GM18502 (cell line): Measurements from ENCODE around the gene HCRTR2.
"Not testable (repeated sequence)": the region's sequence is repeated elsewhere in the genome, so short reads cannot be mapped to it uniquely, and the experiment has no call there.

ENCODE experiments used
- ATAC-seq: cut with Tn5 transposase; IDR thresholded peaks from one replicate; pipeline ENCODE4 v1.9.1; 2021; ENCODE audit warnings: mild to moderate bottlenecking; ENCODE audit not compliant: unreplicated experiment, poor library complexity

Gene HCRTR2

GRCh38 chr6:55210952-55211351, 36.6 kb downstream of the HCRTR2 start:
- no peak for ATAC-seq

- no peak for ATAC-seq
These were observed 37.8 kb downstream of the HCRTR2 start for GRCh38 chr6:55212156-55212555.

- ATAC-seq: no peak
These were observed 46.6 kb downstream of the HCRTR2 start for GRCh38 chr6:55220961-55221360.

GRCh38 chr6:55227862-55228261, 53.5 kb downstream of the HCRTR2 start:
- ATAC-seq: no peak

GRCh38 chr6:55239099-55239498, 64.8 kb downstream of the HCRTR2 start:
- ATAC-seq: no peak

- ATAC-seq: not testable (repeated sequence)
These were observed 66.8 kb downstream of the HCRTR2 start for GRCh38 chr6:55240975-55241605.

- no peak for ATAC-seq
These were observed 76.1 kb downstream of the HCRTR2 start for GRCh38 chr6:55250400-55250799.

GRCh38 chr6:55255113-55255512, 80.8 kb downstream of the HCRTR2 start:
- no peak for ATAC-seq

GRCh38 chr6:55260181-55260580, 85.9 kb downstream of the HCRTR2 start:
- ATAC-seq: no peak

GRCh38 chr6:55265409-55266114, 91.2 kb downstream of the HCRTR2 start:
- ATAC-seq: no peak

GRCh38 chr6:55266896-55267295, 92.6 kb downstream of the HCRTR2 start:
- no peak for ATAC-seq

GRCh38 chr6:55276745-55277530, 102.6 kb downstream of the HCRTR2 start:
- ATAC-seq: peak; percentile 81

GRCh38 chr6:55277646-55278045, 103.3 kb downstream of the HCRTR2 start:
- no peak for ATAC-seq

- ATAC-seq: no peak
These were observed 106.9 kb downstream of the HCRTR2 start for GRCh38 chr6:55281215-55281614.

- ATAC-seq: no peak
These were observed 107.8 kb downstream of the HCRTR2 start for GRCh38 chr6:55282115-55282514.

GRCh38 chr6:55286824-55287223, 112.5 kb downstream of the HCRTR2 start:
- ATAC-seq: peak; percentile 59

GRCh38 chr6:55290736-55291135, 116.4 kb downstream of the HCRTR2 start:
- ATAC-seq: no peak

- no peak for ATAC-seq
These were observed 118.8 kb downstream of the HCRTR2 start for GRCh38 chr6:55293116-55293515.

- not testable (repeated sequence) for ATAC-seq
These were observed 122.9 kb downstream of the HCRTR2 start for GRCh38 chr6:55297214-55297613.

GRCh38 chr6:55299286-55299985, 125.1 kb downstream of the HCRTR2 start:
- no peak for ATAC-seq

- no peak for ATAC-seq
These were observed 130.4 kb downstream of the HCRTR2 start for GRCh38 chr6:55304747-55305146.
